HG02571 (cell line): ENCODE data around the gene PEDS1.
"Not testable (repeated sequence)": the region's sequence is repeated elsewhere in the genome, so short reads cannot be mapped to it uniquely, and the experiment has no call there.

Experiments
- ATAC-seq: cut with Tn5 transposase; IDR thresholded peaks from one replicate; pipeline ENCODE4 v1.9.1; 2021; ENCODE audit warnings: mild to moderate bottlenecking, moderate library complexity; ENCODE audit not compliant: unreplicated experiment

The PEDS1 gene

DNA sequence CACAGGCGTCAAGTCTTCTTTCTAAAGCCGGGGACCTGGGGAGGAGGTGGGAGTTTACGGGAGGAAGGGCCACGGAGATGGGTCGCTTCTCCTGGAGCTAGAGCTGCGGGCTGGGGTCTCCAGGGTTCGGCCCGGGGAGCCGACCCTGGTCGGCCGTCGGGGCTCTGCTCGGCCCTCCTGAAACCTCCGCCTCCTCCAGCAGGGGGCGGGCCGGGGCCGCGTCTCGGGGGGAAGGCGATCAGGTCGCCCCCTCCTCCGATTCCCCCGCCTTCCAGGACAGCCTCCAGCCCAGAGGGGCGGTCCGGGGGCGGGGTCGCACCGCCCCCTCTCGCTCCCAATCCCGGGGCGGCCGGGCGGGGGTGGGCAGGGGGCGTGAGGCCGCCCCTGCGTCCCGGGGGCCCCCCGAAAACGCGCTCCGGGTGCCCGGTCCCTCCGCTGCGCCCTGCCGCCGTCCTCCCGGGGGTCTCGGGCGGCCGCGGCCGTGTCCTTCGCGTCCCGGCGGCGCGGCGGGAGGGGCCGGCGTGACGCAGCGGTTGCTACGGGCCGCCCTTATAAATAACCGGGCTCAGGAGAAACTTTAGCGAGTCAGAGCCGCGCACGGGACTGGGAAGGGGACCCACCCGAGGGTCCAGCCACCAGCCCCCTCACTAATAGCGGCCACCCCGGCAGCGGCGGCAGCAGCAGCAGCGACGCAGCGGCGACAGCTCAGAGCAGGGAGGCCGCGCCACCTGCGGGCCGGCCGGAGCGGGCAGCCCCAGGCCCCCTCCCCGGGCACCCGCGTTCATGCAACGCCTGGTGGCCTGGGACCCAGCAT lies 36.9 kb upstream of the PEDS1 start, which contains the start of gene CEBPB:
TSS of gene CEBPB (plus strand) at position 580 of the 814 bp plus-strand sequence. CDS start at position 784, 204 bp downstream.
- no peak for ATAC-seq

DNA sequence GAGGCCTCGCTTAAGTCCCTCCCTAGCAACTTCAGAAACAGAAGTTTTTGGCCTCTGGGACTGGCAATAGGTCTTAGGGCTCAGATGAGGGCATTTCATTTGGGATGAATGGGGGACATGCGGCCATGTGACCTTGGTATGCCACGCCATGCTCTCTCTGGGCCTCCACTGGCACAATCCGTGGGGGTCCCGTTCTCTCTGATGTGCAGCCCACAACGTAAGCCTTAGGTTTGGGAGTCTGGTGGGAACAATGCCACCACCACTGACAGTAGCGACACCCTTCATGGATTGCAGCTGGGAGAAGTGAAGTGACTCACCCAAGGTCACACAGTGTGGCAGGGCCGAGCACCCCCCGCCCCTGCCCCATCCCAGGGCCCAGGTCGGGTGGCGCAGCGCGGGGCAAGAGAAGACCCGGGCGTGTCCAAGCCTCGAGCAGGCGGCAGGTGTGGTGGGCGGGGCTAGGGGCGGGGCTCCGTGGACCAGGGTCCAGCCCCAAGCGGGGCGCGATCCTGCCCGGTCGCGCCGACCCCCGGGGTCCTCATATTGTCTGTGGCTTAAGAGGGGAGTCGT lies 36.2 kb upstream of the PEDS1 start:
- no peak for ATAC-seq

DNA sequence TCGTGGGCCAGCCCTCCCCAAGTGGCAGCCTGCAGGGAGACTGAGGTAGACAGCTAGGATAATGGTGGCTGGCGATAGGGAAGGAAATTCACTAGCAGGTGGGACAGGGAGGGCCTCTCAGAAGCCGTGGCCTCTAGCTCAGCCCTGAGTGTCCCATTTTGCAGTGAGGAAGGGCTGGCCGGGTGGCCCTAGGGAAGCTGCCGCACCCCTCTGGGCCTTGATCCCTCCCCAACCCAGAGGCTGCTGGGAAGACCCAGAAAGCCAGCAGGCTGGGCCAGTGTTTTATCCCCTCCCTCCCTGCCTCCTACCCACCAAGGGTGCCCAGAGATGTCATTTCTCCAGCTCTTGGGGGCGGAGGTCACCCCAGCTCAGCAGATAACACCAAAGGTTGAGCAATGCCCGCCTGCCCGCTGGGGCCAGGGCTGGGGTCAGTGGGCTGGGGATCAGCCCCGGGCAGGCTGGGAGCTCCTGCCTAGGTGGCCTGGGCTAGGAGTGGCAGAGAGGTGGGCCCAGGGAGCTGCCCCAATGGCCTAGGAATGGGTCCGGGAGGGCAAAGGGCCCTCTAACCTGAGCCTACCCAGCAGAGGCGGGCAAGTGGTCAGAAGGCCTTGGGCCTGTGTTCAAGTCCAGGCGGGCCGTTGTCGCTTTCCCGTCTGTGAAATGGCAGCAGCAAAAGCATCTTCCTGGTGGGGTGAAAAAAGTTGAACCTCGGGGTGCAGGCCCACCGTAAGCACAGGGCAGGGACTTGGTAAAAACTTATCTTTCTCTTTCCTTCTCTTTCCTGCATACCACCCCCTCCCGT lies 35.6 kb upstream of the PEDS1 start:
- ATAC-seq: no peak

DNA sequence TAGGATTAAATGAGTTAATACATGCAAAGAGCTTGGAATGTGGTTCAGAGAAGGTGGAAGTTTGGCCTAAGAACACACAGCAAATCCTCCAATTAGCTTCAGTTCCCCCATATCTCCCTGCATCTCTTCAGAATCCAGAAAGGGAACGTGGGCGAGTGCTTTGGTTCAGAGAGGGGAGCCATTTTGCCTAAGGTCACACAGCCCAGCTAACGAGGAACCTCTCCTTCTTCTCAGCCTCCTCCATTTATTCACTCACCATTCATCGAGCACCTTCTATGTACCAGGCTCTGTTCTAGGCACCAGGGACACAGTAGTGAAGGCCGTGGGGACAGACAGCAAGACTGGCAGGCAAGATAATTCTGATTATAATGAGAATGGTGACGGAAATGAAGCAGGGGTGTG lies 34.8 kb upstream of the PEDS1 start:
- no peak for ATAC-seq

DNA sequence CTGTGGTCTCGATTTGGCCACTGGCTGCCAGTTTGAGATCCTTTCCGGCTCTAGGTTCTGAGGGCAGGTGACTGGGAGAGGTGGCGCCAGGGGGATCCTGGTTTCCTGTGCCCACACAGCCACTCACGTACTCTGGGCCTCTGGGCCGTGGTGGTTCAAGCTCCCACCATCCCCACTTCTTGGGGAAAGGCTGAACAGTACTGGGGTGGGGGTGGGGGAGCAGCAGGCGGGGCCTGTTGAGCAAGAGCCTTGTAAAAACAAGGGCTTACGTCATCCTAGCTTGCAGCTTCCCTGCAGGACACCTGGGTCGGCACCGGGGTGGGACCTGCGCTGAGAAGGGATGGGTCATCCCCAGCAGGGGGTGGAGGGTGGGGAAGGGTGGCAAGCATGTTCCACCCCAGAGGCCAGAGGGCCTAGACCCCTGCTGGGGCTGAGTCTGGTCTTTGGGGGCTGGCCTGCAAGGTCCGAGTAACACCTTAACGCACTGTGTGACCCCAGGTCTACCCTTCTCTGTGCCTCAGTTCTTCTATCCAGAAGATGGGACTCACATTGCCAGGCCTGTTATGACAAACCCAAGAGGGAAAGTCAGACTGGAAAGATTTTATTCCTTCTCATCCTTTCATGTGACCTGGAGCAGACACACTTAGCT lies 34.0 kb upstream of the PEDS1 start:
- no peak for ATAC-seq

DNA sequence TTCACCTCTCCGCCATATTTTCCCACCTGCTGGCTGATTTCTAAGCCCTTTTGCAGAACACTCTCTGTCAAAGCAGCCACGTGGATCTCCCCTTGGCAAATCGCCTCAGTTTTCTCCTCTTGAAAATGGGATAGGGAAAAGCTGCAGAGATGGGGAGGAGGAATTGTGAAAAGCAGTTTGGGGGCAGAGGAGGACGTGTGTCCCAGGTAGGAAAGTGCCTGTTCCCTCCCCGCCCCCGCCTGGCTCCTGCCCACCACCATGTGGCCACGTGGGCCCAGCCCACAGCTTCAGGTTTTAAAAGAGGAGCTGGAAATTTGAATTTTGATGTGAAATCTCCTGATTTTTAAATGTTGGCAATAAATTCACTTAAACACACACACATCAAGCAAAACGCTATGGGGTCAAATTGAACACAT lies 33.5 kb upstream of the PEDS1 start:
- ATAC-seq: no peak

DNA sequence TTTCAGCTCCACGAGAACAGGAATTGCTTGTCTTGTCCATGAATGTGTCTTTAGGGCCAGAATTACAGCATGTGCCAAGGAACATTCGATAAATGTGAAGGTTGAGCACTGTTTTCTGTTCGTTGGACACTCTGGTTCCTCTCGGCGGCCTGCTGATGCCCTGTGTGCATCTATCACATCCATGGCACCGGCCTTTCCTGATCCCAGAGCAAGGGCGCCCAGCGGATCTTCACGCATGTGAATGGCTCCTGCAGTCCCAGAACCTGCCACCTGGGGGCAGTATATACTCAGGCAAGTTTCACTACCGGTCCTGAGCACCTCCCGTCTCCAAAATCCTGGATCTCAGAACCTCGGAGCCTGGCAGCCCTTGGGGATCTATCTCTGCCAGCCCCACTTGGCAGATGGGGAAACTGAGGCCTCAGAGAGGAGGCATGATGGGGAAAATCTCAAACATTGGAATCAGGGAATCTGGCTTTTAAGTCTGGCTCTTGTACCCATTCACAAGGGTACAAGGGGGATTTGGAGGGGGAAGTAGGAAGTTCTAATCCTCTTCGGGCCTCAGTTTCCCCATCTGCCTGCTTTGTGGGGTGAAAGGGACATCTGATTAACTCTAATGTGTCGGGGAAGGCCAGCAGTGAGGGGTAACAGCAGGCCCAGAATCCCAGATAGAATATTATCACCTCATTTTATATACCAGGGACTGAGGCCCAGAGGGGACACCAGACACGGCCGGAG lies 32.8 kb upstream of the PEDS1 start:
- no peak for ATAC-seq

DNA sequence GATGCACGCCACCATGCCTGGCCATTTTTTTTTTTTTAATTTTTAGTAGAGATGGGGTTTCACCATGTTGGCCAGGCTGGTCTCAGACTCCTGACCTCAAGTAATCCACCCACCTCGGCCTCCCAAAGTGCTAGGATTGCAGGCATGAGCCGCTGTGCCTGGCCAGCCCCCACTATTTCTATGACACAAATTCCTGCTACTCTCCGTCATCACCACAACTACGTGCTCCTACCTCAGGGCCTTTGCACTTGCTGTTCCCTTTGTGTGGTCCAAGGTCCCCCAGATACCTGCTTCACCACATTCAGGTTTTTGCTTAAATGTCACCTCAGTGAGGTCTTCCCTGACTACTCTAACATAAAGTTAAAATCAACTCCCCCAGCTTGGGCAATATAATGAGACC lies 31.9 kb upstream of the PEDS1 start:
- no peak for ATAC-seq

DNA sequence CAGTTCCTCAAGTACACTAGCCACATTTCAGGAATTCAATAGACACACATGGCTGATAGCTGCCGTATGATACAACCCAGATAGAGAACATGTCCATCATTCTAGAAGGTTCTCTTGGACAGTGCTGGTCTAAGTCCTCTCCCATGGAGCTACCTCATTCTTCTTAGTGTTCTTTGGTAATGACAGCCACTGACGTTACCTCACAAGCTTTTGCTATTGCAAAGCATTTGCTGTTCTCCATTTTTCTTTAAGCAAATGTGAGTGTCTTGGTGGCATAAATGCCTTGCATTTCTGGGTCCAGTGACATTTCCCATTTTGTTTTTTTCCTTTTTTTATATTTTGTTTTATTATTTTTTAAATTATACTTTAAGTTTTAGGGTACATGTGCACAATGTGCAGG lies 28.8 kb upstream of the PEDS1 start:
- ATAC-seq: no peak

DNA sequence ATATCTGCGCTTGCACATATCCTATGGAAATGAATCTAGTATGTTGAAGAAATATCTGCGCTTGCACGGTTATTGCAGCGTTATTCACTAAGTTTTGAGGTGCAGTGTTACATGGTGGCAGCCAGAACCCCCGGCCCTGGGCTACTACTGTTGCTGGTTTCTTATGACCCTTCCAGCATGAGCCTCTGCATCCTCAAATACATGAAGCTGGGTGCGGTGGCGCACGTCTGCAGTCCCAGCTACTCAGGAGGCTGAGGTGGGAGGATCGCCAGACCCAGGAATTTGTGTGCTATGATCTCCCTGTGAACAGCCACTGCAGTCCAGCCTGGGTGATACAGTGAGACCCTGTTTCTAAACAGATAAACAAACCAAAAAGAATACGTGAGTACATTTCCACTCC lies 27.8 kb upstream of the PEDS1 start:
- ATAC-seq: no peak

DNA sequence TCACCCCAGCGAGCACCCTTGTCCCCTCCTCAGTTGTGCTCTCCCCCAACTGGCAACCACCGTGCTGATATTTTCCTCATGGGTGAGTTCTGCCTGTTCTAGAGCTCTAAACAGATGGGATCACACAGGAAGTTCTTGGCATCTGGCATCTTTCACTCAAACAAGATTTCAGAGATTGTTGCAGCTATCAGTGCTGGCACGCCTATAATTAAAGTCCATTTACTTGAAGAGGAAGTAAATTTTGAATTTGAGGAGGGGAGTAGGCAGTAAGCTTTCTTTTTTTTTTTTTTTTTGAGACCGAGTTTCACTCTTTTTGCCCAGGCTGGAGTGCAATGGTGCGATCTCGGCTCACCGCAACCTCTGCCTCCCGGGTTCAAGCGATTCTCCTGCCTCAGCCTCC lies 25.1 kb upstream of the PEDS1 start:
- ATAC-seq: not testable (repeated sequence)

DNA sequence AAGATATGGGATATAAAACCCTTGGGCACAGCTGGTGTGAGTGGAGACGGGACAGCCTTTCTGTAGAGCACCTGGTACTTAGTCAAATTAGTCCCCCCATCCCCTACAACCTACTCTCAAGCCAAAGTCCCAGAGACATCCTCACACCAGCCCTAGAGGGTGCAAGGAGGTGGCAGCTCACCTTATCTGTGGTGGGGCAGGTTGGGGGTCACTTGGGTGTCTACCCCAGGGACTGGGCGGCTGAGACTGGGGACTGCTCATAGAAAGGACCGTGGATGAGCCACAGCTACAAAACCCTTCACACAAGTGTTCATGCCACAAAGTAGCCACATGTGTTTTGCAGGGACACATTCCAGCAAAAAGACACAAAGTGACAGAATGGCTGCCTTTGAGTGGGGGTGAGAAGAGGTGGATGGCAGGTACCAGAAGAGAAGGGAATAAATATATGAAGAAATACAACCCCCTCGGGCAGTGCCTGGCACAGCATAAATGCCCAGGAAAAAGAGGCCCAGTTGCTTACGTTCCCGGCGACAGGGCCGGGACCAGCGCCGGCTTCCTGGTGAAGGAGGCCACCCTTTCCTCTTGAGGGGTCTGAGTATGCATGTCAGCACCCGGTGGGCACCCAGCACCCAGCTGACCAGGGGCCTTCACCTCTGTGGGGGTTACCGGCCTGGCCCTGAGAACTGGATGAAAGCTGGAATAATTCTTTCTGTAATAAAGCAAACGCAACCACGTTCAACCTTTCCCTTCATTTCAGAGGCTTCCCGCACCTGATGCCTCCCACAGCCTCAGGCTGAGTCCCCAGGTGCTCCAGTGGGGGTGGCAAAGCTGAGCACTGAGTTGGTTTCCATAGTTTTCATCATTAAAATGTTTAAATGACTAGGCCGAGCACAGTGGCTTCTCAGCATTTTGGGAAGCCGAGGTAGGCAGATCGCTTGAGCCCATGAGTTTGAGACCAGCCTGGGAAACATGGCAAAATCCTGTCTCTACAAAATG lies 22.7 kb upstream of the PEDS1 start:
- no peak for ATAC-seq

DNA sequence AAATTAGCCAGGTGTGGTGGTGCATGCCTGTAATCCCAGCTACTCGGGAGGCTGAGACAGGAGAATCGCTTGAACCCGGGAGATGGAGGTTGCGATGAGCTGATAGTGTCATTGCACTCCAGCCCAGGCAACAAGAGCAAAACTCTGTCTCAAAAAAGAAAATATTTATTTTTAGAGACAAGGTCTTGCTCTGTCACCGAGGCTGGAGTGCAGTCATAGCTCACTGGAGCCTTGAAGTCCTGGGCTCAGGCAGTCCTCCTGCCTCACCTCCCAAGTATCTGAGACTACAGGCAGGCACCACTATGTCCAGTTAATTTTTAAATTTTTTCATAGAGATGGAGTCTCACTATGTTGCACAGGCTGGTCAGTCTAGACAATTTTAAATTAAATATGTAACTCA lies 20.9 kb upstream of the PEDS1 start:
- no peak for ATAC-seq

DNA sequence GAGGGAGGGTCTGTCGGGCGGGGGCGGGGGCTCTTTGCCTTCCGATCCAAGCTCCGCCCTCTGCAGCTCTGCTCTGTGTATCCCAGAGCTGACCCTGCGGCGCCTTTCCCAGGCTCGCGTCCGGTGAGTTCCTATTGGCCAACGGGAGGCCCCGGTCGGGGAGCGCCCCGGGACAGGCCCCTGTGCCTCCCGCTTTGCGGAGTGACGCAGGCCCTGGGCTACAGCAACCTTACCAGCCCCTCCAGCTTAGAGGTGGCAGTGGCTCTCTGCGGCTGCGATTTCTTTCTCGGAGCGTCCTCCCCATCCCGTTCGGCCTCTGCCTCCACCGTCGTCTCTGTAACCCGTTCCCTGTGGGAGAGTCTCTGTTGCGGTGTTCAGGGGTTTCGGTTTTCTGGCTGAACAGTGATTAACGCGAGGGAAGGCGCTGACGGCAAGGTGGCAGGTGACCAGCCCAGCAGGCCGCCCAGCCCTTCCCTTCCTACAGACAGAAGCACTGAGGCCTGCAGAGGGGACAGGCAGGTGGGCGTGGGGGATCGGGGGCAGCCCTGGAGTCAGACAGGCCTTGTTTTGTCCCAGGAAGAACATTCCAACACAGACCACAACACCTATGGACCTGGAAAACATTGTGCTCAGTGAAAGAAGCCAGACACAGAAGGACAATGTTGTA lies 19.0 kb upstream of the PEDS1 start:
- no peak for ATAC-seq

DNA sequence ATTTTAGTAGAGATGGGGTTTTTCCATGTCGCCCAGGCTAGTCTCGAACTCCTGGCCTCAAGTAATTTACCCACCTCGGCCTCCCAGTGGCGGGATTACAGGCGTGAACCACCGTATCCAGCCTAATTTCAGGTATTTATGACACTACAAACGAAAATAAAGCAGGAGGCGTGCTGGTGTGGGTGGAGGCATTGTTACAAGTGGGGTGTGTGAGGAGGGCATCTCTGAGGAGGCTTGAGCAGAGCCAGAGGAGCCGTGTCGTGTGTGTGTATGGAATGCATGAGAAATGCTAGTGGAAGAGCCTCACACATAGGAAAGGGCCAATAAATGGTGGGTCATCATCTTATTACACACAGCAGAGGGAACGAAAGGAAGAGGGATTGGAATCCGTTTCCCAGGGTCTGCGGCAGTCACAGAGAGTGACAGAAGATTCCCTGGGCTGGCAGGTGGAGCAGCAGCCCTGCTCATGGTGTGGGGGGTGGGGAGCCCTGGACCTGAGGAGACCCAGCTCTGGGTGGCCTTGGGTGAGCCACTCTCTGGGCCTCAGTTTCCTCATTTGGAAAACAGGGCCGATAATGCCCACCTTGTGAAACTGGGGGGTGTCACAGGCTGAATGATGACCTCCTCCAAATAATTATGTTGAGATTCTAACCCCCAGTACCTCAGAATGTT lies 17.2 kb upstream of the PEDS1 start:
- no peak for ATAC-seq

DNA sequence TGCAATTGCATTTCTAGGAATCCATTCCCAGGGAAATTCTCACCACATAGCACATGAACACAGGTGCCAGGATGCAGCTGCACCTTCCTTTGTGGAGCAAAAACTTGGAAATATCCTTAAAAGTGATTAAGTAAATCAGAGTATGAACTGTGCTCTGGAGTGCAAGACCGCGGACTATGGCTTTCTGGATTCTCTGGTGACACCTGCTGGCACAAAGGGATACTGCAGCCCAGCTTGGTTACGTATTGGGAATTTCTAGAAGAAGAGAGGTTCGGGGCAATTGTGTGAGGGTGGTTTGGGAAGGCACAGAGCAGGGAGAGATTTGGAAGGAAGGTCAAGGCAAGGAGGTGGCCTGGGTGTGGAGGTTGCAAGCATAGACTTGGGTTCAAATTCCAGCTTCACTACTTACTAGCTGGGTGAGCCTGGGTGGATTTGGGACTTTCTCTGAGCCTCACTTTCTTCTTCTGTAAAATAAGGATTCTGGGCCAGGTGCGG lies 15.9 kb upstream of the PEDS1 start:
- no peak for ATAC-seq

DNA sequence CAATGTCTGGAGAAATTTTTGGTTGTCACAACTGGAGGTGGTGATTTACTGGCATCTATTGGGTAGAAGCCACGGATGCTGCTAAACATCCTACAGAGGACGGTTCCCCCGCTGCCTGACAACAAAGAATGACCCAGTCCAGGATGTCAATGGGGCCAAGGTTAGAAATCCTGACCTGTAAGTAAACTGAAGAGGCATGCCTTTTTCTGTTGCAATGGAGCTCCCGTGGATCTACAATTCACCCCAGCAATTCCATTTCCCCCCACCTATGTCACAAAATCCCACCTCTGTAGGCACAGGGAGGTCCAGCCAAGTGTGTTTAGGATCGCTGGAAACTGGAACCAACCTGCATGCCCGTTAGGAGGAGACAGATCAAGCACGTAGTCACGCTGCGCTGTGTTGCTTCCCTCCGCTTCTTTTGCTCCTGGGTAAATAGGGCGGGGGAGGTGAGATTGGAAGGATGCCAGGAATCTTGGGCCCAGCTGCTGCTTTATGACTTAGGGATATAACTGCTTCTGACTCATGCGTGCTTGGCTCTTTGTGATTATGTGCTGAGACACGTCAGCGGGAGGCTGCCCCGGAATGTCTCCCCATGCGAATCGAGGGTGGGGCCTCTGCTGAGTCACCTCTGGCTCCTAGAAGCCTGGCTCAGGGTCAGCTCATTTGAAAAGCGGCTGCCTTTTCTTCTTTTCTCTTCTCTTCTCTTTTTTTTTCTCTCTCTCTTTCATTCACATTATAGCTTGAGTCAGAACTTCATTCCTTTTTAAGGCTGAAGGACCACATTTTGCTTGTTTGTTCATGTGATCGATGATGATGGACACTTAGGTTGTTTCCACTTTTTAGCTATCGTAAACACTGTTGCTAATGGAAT lies 12.4 kb upstream of the PEDS1 start:
- ATAC-seq: peak; percentile 84
